HG03025 (cell line): ENCODE data around the gene AKNAD1.
"Not testable (repeated sequence)": the region's sequence is repeated elsewhere in the genome, so short reads cannot be mapped to it uniquely, and the experiment has no call there.

Experiments
- ATAC-seq: cut with Tn5 transposase; IDR thresholded peaks from one replicate; pipeline ENCODE4 v1.9.1; 2021; ENCODE audit warnings: mild to moderate bottlenecking, moderate library complexity; ENCODE audit not compliant: unreplicated experiment, low FRiP score

The AKNAD1 gene

GRCh38 chr1:108856994-108857393 is at the start of gene AKNAD1:
Gene AKNAD1 (minus strand): TSS chr1:108857094. CDS start chr1:108852664, 4,430 bp downstream.
- no peak for ATAC-seq

- ATAC-seq = no peak
These were observed 44.2 kb upstream of the AKNAD1 start for GRCh38 chr1:108901106-108901505.

- no peak for ATAC-seq
These were observed 41.2 kb upstream of the AKNAD1 start for GRCh38 chr1:108897865-108898720.

- ATAC-seq = no peak
These were observed 39.6 kb upstream of the AKNAD1 start for GRCh38 chr1:108896146-108897145.

- ATAC-seq = no peak
These were observed 36.2 kb upstream of the AKNAD1 start for GRCh38 chr1:108893141-108893530.

- ATAC-seq = no peak
These were observed 35.7 kb upstream of the AKNAD1 start for GRCh38 chr1:108892356-108893140.

GRCh38 chr1:108889706-108890384 is 33.0 kb upstream of the AKNAD1 start:
- ATAC-seq = no peak

GRCh38 chr1:108889006-108889645 is 32.2 kb upstream of the AKNAD1 start:
- ATAC-seq = not testable (repeated sequence)

GRCh38 chr1:108886292-108886691 is 29.4 kb upstream of the AKNAD1 start:
- ATAC-seq = no peak

- no peak for ATAC-seq
These were observed 28.1 kb upstream of the AKNAD1 start for GRCh38 chr1:108884968-108885367.

- ATAC-seq = no peak
These were observed 25.9 kb upstream of the AKNAD1 start for GRCh38 chr1:108882837-108883236.

GRCh38 chr1:108881369-108881768 is 24.5 kb upstream of the AKNAD1 start:
- ATAC-seq = no peak

- ATAC-seq = no peak
These were observed 24.0 kb upstream of the AKNAD1 start for GRCh38 chr1:108880850-108881249.

- no peak for ATAC-seq
These were observed 21.8 kb upstream of the AKNAD1 start for GRCh38 chr1:108878678-108879077.

GRCh38 chr1:108878160-108878469 is 21.2 kb upstream of the AKNAD1 start:
- ATAC-seq = no peak

- no peak for ATAC-seq
These were observed 20.7 kb upstream of the AKNAD1 start for GRCh38 chr1:108877348-108878159.

GRCh38 chr1:108871050-108871724 is 14.3 kb upstream of the AKNAD1 start:
- no peak for ATAC-seq

- ATAC-seq = no peak
These were observed 8.5 kb upstream of the AKNAD1 start for GRCh38 chr1:108865316-108865910.
